GM10248 (cell line): ENCODE measurements around the gene GLOD4.

Source experiments
- CTCF ChIA-PET: fragments of 300-600 bp; sonication (Branson Sonifier 250); formaldehyde crosslinking; extraction: SDS; loops from one replicate; lab custom pipeline; 2021; ENCODE audit warnings: antibody characterized with exemption; lab: Yijun Ruan, JAX
- POLR2A ChIA-PET: fragments of 350-650 bp; sonication (Branson Sonifier 250); formaldehyde crosslinking; extraction: SDS; loops from one replicate; lab custom pipeline; 2020; ENCODE audit warnings: antibody characterized with exemption; lab: Yijun Ruan, JAX
- DNase-seq: peaks from one replicate; pipeline ENCODE4 v3.0.0; 2012; ENCODE audit errors: extremely low spot score
- CTCF ChIP-seq: IDR thresholded peaks from 2 replicates; pipeline ENCODE4 v1.5.1; 2012; ENCODE audit warnings: mild to moderate bottlenecking, low read depth; ENCODE audit errors: extremely low read depth, missing control alignments, control extremely low read depth

GLOD4 gene

GRCh38 chr17:720706-721539 lies 61.2 kb downstream of the GLOD4 start:
- ChIA-PET POLR2A (no interaction called here), CTCF (interaction anchor here (1.9 kb wide), 1 partner anchor 10 kb away, joined by 6 read pairs; no protein-coding TSS in a partner anchor)
- no peak for DNase-seq
- no peak for TF ChIP-seq CTCF

GRCh38 chr17:718075-718474 lies 64.0 kb downstream of the GLOD4 start:
- DNase-seq, result no peak
- TF ChIP-seq CTCF, result no peak
- ChIA-PET POLR2A (no interaction called here), CTCF (interaction anchor here (1.0 to 2.1 kb wide), 3 partner anchors 12 to 306 kb away, joined by 3 to 9 read pairs (median 4); no protein-coding TSS in a partner anchor)
